ENCODE data around the gene ITGA8.

The ITGA8 gene

GRCh38 chr10:15486404-15486803 is 233.3 kb downstream of the ITGA8 start:
- Histone ChIP-seq H3K27ac (no peak overlapping the region), H3K9me3 (replicated peaks in 1 of 11) (peaks cover 13 to 86% (median 53%) of the 10 kb centered on the region in 11 experiments; a peak in 20 of 22 replicates), H3K4me3 (no peak overlapping the region), H3K27me3 (no peaks in the 10 kb centered on the region), H3K9ac (no peak overlapping the region), H3K4me2 (peak overlapping the region in 6 of 11 experiments; percentile 38 to 63 (median 52); a peak in 6 of 22 replicates), H3K36me3 (no peaks in the 10 kb centered on the region), H3K4me1 (peaks cover 15 to 27% (median 19%) of the 10 kb centered on the region in 10 experiments), H4K20me1 (no peaks in the 10 kb centered on the region)
- no peak for TF ChIP-seq Cebpa-rat (IDR thresholded peaks at IDR 0.05)

- Histone ChIP-seq H3K9ac (no peak overlapping the region), H3K4me3 (no peak overlapping the region), H3K36me3 (no peaks in the 10 kb centered on the region), H3K27ac (no peak overlapping the region), H3K4me2 (peak overlapping the region; percentile 4 to 63 (median 49); a peak in 20 of 22 replicates), H4K20me1 (no peaks in the 10 kb centered on the region), H3K9me3 (replicated peaks in 1 of 11) (peaks cover 8 to 84% (median 52%) of the 10 kb centered on the region in 11 experiments; a peak in 20 of 22 replicates), H3K4me1 (peaks cover 15 to 24% (median 19%) of the 10 kb centered on the region in 10 experiments), H3K27me3 (no peaks in the 10 kb centered on the region)
- TF ChIP-seq Cebpa-rat (IDR thresholded peaks at IDR 0.05): peak in 7 of 11 experiments; percentile 34 to 87 (median 70); a peak in 7 of 22 replicates
Measured at GRCh38 chr10:15485684-15486316, 233.9 kb downstream of the ITGA8 start.

DNA sequence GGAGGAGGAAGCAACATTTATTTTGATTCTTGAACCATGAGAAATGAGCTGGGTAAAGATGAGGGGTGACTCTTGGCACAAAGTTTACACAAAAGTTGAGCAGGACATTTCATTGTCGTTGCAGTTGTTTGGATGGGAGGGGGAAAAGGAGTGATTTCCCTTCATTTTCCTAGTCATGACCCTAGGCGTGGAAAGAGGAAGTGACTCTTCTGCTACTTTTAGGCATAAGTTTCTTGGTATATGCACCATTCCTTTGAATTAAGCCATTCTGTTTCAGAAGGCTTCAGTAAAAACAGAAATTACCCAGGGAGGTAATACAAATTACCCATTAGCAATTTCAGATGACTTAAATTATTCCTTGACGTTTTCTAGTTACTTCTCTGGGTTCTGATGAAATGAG is 234.7 kb downstream of the ITGA8 start:
- Histone ChIP-seq H3K36me3 (0 out of 22 replicates have a peak, but pooled peaks cover 0 to 6% (median 0%) of the 10 kb centered on the region in 11 experiments), H3K9me3 (replicated peaks in 1 of 11) (peaks cover 10 to 88% (median 58%) of the 10 kb centered on the region in 11 experiments; a peak in 20 of 22 replicates), H3K4me3 (no peak overlapping the region), H3K27ac (no peak overlapping the region), H3K4me1 (peaks cover 14 to 23% (median 19%) of the 10 kb centered on the region in 10 experiments), H3K9ac (no peak overlapping the region), H3K4me2 (peak overlapping the region; percentile 4 to 63 (median 49); a peak in 18 of 22 replicates), H4K20me1 (no peaks in the 10 kb centered on the region), H3K27me3 (no peaks in the 10 kb centered on the region)
- no peak for TF ChIP-seq Cebpa-rat (IDR thresholded peaks at IDR 0.05)

DNA sequence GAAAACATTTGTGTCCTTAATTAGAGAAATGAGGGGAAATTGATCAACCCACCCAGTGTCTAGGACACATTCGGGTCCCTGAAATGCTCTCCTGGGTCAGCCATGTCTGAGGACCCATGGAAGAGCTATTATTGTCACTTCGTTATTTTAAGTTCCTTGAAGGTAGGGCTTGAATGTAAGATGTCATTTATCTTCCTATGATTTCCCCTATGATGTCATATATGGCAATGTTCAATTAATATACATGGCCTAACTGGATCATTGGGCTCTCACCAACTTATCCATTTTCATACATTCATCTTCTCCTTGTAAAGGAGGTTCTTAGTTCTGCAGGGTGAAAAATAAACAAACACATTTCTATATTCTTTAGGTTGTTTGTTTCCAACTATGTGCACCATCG is 235.6 kb downstream of the ITGA8 start:
- no peak for TF ChIP-seq Cebpa-rat (IDR thresholded peaks at IDR 0.05)
- Histone ChIP-seq H3K9me3 (replicated peaks in 1 of 11) (peaks cover 11 to 90% (median 58%) of the 10 kb centered on the region in 11 experiments; a peak in 20 of 22 replicates), H3K4me2 (no peak overlapping the region), H3K27ac (no peak overlapping the region), H3K9ac (no peak overlapping the region), H3K4me1 (peaks cover 15 to 32% (median 23%) of the 10 kb centered on the region in 10 experiments), H4K20me1 (no peaks in the 10 kb centered on the region), H3K4me3 (no peak overlapping the region), H3K27me3 (no peaks in the 10 kb centered on the region), H3K36me3 (0 out of 22 replicates have a peak, but pooled peaks cover 0 to 10% (median 0%) of the 10 kb centered on the region in 11 experiments)

DNA sequence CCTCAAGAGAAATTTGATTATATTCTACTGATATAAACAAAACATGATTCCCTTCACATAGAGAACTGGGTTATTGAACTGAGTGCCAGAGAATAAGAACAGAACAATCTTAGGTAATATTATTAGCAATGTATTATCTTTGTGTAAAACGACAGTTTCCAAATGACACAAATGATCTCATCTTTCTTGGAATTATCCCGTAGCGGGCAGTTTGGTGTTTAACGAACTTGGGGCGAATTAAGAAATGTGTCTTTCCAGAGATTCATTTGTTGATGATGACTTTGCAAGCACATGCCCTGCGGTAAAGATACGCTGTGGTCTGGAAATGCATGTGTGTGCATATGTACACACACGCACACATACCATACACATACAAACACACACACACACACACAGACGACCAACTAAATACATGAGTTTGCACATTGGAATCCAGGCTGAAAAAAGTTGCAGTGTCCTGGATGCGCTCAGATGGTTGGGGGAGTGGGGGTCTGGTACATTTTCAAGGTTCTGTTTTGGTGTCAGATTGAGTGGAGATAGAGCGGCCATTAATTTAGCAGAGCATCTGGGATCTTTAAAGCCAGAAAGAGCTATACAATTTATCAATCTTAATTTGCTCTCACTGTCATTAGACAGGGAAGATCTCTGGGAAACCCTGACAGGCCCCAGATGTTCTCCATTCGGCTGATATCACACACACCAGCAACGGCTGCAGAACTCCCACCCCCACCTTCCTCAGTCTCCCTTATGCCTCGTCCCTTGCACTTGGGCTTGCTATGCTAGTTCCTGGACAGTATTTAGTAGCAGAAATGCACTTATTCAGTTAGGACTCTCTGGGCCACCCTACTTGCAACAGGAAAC is 236.3 kb downstream of the ITGA8 start:
- peaks cover 16 to 39% (median 28%) of the 10 kb centered on the region in 10 experiments for H3K4me1 ChIP-seq
- H3K27ac ChIP-seq: no peak overlapping the region
- no peak for TF ChIP-seq Cebpa-rat (IDR thresholded peaks at IDR 0.05)
- peaks cover 0 to 10% (median 0%) of the 10 kb centered on the region in 11 experiments; a peak in 1 of 22 replicates for H3K36me3 ChIP-seq
- H3K9me3 ChIP-seq (replicated peaks in 1 of 11): peaks cover 5 to 90% (median 57%) of the 10 kb centered on the region in 11 experiments; a peak in 20 of 22 replicates
- H3K4me3 ChIP-seq: no peak overlapping the region
- H3K9ac ChIP-seq: no peak overlapping the region
- no peak overlapping the region for H3K4me2 ChIP-seq
- no peaks in the 10 kb centered on the region for H4K20me1 ChIP-seq
- no peaks in the 10 kb centered on the region for H3K27me3 ChIP-seq

DNA sequence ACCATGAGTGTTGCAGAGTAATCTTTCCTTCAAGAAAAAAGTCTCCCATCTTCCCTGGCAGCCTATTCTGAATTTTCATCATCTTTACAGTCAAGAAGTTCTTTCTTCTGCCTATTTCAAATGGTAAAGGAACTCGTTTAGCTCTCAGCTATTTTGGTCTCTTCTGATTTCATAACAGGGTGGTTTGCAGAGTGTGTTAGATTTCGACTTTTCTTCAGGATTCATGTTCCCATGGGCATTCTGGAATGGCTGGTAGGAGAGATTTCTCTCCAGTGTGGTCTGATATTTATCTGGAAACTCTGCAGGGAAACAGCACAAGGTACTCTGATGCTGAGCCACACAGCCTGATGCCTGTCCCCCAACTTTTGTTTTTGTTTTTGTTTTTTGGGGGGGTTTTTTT is 237.6 kb downstream of the ITGA8 start:
- Histone ChIP-seq H3K9me3 (replicated peaks in 1 of 11) (peaks cover 5 to 87% (median 63%) of the 10 kb centered on the region in 11 experiments; a peak in 20 of 22 replicates), H3K4me2 (peak overlapping the region in 3 of 11 experiments; percentile 12 to 24 (median 17); a peak in 3 of 22 replicates), H3K27ac (no peak overlapping the region), H3K4me1 (peaks cover 19 to 51% (median 39%) of the 10 kb centered on the region in 10 experiments), H3K27me3 (no peaks in the 10 kb centered on the region), H4K20me1 (no peaks in the 10 kb centered on the region), H3K36me3 (peaks cover 0 to 10% (median 0%) of the 10 kb centered on the region in 11 experiments; a peak in 2 of 22 replicates), H3K9ac (no peak overlapping the region), H3K4me3 (no peak overlapping the region)
- no peak for TF ChIP-seq Cebpa-rat (IDR thresholded peaks at IDR 0.05)

- no peak for TF ChIP-seq Cebpa-rat (IDR thresholded peaks at IDR 0.05)
- Histone ChIP-seq H3K36me3 (peaks cover 0 to 14% (median 0%) of the 10 kb centered on the region in 11 experiments; a peak in 2 of 22 replicates), H3K4me1 (peaks cover 0 to 53% (median 32%) of the 10 kb centered on the region in 10 experiments; a peak in 18 of 20 replicates), H4K20me1 (no peaks in the 10 kb centered on the region), H3K4me2 (peak overlapping the region in 6 of 11 experiments; percentile 21 to 59 (median 44); a peak in 8 of 22 replicates), H3K27me3 (no peaks in the 10 kb centered on the region), H3K4me3 (no peak overlapping the region), H3K9me3 (replicated peaks in 1 of 11) (peaks cover 5 to 86% (median 83%) of the 10 kb centered on the region in 11 experiments; a peak in 20 of 22 replicates), H3K9ac (no peak overlapping the region), H3K27ac (no peak overlapping the region)
Measured at GRCh38 chr10:15478950-15479349, 240.8 kb downstream of the ITGA8 start.

DNA sequence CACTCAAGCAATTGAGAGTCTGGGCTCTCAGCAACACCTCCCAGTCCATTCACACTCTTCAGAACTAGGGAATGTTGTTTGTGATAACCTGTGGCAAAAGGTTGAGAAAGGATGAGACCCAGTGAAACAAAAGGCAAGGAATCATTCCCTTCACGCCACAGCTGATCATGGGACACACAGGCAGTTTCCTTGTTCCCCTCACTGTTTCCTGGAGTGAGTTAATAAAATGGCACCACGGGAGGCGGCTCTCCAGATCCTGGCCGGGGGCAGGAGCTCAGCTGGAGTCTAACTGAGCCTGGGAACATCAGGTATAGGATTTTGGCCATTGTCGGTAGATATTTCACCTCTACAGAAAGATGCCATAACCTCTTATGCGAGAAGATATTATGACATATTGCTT is 241.3 kb downstream of the ITGA8 start:
- no peak for TF ChIP-seq Cebpa-rat (IDR thresholded peaks at IDR 0.05)
- Histone ChIP-seq H3K4me2 (peak overlapping the region in 7 of 11 experiments; percentile 20 to 59 (median 47); a peak in 12 of 22 replicates), H3K27ac (no peak overlapping the region), H3K9me3 (replicated peaks in 1 of 11) (peaks cover 5 to 80% (median 78%) of the 10 kb centered on the region in 11 experiments; a peak in 20 of 22 replicates), H3K4me3 (peak overlapping the region in 1 of 10 experiments; percentile 4; a peak in 1 of 20 replicates), H3K9ac (no peak overlapping the region), H3K27me3 (no peaks in the 10 kb centered on the region), H4K20me1 (no peaks in the 10 kb centered on the region), H3K4me1 (peaks cover 5 to 58% (median 38%) of the 10 kb centered on the region in 10 experiments), H3K36me3 (peaks cover 0 to 14% (median 0%) of the 10 kb centered on the region in 11 experiments; a peak in 2 of 22 replicates)
